Umbilical cord (tissue), 2 donors: ENCODE measurements around the gene PRDM16. TPM values are rescaled to one million over a fixed set of nuclear protein-coding genes. Genes with fewer than 3 reads are reported as not detected.
"Not testable (repeated sequence)": the region's sequence is repeated elsewhere in the genome, so short reads cannot be mapped to it uniquely, and the experiment has no call there.

Experiments used
- DNase-seq: peaks from one replicate; pipeline ENCODE4 v3.0.0-alpha.2; 2015; ENCODE audit warnings: low spot score
- total RNA-seq: library from RNA; depleted of rRNA; stranded (reverse); fragments of >200 nt; gene quantifications from one replicate; pipeline ENCODE4 v1.2.3, GENCODE V29; 2014; ENCODE audit warnings: low replicate concordance; ENCODE audit not compliant: insufficient read depth

PRDM16 gene
- total RNA-seq, 1 donor from 2014 or later, result 6.3 TPM

GRCh38 chr1:3226701-3227350, 157.8 kb downstream of the PRDM16 start:
- no peak for DNase-seq

GRCh38 chr1:3227351-3227704, 158.3 kb downstream of the PRDM16 start:
- DNase-seq, result no peak

- no peak for DNase-seq
Observed at GRCh38 chr1:3227893-3228292, 158.9 kb downstream of the PRDM16 start.

- no peak for DNase-seq
Observed at GRCh38 chr1:3229081-3229725, 160.2 kb downstream of the PRDM16 start.

GRCh38 chr1:3230553-3230952, 161.6 kb downstream of the PRDM16 start:
- DNase-seq, result no peak

GRCh38 chr1:3231245-3231644, 162.2 kb downstream of the PRDM16 start:
- no peak for DNase-seq

GRCh38 chr1:3231826-3232225, 162.8 kb downstream of the PRDM16 start:
- DNase-seq, result no peak

GRCh38 chr1:3233031-3233430, 164.0 kb downstream of the PRDM16 start:
- no peak for DNase-seq

GRCh38 chr1:3233551-3233950, 164.5 kb downstream of the PRDM16 start:
- DNase-seq, result no peak

GRCh38 chr1:3234281-3234680, 165.3 kb downstream of the PRDM16 start:
- no peak for DNase-seq

- no peak for DNase-seq
Observed at GRCh38 chr1:3234956-3235355, 166.0 kb downstream of the PRDM16 start.

GRCh38 chr1:3235496-3235895, 166.5 kb downstream of the PRDM16 start:
- no peak for DNase-seq

GRCh38 chr1:3236361-3236760, 167.4 kb downstream of the PRDM16 start:
- no peak for DNase-seq

GRCh38 chr1:3236955-3237354, 168.0 kb downstream of the PRDM16 start:
- no peak for DNase-seq

- DNase-seq, result no peak
Observed at GRCh38 chr1:3237570-3237969, 168.6 kb downstream of the PRDM16 start.

- no peak for DNase-seq
Observed at GRCh38 chr1:3237994-3238702, 169.1 kb downstream of the PRDM16 start.

GRCh38 chr1:3238703-3239278, 169.8 kb downstream of the PRDM16 start:
- DNase-seq, result no peak

GRCh38 chr1:3239991-3240390, 171.0 kb downstream of the PRDM16 start:
- not testable (repeated sequence) for DNase-seq

GRCh38 chr1:3240524-3241235, 171.7 kb downstream of the PRDM16 start:
- DNase-seq, result no peak

- no peak for DNase-seq
Observed at GRCh38 chr1:3241236-3241550, 172.2 kb downstream of the PRDM16 start.

GRCh38 chr1:3241673-3242407, 172.8 kb downstream of the PRDM16 start:
- DNase-seq, result no peak
